ENCODE measurements around the gene CDX2.

GRCh38 chr13:27965740-27966640 lies 3.1 kb downstream of the CDX2 start:
- TF ChIP-seq, protein P1, sequence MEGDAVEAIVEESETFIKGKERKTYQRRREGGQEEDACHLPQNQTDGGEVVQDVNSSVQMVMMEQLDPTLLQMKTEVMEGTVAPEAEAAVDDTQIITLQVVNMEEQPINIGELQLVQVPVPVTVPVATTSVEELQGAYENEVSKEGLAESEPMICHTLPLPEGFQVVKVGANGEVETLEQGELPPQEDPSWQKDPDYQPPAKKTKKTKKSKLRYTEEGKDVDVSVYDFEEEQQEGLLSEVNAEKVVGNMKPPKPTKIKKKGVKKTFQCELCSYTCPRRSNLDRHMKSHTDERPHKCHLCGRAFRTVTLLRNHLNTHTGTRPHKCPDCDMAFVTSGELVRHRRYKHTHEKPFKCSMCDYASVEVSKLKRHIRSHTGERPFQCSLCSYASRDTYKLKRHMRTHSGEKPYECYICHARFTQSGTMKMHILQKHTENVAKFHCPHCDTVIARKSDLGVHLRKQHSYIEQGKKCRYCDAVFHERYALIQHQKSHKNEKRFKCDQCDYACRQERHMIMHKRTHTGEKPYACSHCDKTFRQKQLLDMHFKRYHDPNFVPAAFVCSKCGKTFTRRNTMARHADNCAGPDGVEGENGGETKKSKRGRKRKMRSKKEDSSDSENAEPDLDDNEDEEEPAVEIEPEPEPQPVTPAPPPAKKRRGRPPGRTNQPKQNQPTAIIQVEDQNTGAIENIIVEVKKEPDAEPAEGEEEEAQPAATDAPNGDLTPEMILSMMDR (IDR thresholded peaks at IDR 0.05), result no peak
- no peak for TF ChIP-seq POLR2A (IDR thresholded peaks at IDR 0.05)
- TF ChIP-seq POLR2AphosphoS5 (IDR thresholded peaks at IDR 0.05), result no peak
